DOHH2 (cell line): Measurements from ENCODE around the gene PKN3.

Experiments
- EZH2phosphoT487 ChIP-seq: fragments of 200-600 bp; sonication (generic); IDR thresholded peaks from 2 replicates; pipeline ENCODE4 v1.6.1; 2017; ENCODE audit warnings: borderline replicate concordance, mild to moderate bottlenecking, antibody characterized with exemption, low read length, moderate library complexity, mixed read lengths
- TF ChIP-seq, protein P1 (sequence below): fragments of 200-600 bp; sonication (generic); IDR thresholded peaks from one replicate; pipeline ENCODE4 v1.5.1; 2014; ENCODE audit warnings: antibody characterized with exemption, mild to moderate bottlenecking, low read depth, low read length; ENCODE audit not compliant: poor library complexity, severe bottlenecking

DNA sequence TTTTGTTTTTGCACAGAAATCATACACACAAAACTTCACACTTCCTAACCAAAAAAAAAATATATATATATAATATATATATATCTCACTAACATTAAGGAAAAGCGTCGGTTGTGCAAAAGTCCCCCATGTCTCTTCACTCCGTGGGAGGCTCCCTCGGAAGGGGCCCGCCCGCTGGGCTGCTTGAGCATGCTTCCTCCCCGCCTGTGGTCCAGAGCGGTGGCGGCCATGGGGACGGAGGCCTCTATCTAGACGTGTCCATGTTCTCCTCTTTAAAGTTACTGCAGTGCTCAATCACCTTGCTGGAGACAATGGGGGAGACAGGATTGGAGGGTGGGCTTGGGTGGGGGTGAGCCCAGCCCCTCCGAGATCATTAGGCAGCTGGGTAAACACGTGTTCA is 28.8 kb downstream of the PKN3 start:
- TF ChIP-seq, protein P1, sequence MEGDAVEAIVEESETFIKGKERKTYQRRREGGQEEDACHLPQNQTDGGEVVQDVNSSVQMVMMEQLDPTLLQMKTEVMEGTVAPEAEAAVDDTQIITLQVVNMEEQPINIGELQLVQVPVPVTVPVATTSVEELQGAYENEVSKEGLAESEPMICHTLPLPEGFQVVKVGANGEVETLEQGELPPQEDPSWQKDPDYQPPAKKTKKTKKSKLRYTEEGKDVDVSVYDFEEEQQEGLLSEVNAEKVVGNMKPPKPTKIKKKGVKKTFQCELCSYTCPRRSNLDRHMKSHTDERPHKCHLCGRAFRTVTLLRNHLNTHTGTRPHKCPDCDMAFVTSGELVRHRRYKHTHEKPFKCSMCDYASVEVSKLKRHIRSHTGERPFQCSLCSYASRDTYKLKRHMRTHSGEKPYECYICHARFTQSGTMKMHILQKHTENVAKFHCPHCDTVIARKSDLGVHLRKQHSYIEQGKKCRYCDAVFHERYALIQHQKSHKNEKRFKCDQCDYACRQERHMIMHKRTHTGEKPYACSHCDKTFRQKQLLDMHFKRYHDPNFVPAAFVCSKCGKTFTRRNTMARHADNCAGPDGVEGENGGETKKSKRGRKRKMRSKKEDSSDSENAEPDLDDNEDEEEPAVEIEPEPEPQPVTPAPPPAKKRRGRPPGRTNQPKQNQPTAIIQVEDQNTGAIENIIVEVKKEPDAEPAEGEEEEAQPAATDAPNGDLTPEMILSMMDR = no peak
- no peak for TF ChIP-seq EZH2phosphoT487
